Mucosa of descending colon (tissue), 3 donors: ENCODE measurements around the gene C2CD3. TPM values are rescaled to one million over a fixed set of nuclear protein-coding genes. Genes with fewer than 3 reads are reported as not detected.
"Not testable (repeated sequence)": the region's sequence is repeated elsewhere in the genome, so short reads cannot be mapped to it uniquely, and the experiment has no call there.

Experiments
- ATAC-seq: fragments of 200-7000 bp; cut with Tn5 transposase; one replicate; pipeline ENCODE4 v1.9.1; 2020; ENCODE audit warnings: mild to moderate bottlenecking, moderate library complexity
- DNase-seq, 3 donors: peaks; one replicate each; pipeline ENCODE4 v3.0.0-alpha.2; 2020
- H3K36me3 ChIP-seq: fragments of 200-600 bp; one replicate; pipeline ENCODE4 v1.8.0; 2021; ENCODE audit warnings: low read depth, mild to moderate bottlenecking
- H3K4me1 ChIP-seq: fragments of 200-600 bp; one replicate; pipeline ENCODE4 v1.8.0; 2021; ENCODE audit warnings: low read depth, mild to moderate bottlenecking
- H3K4me3 ChIP-seq: fragments of 200-600 bp; one replicate; pipeline ENCODE4 v1.8.0; 2021; ENCODE audit warnings: mild to moderate bottlenecking
- H3K9me3 ChIP-seq: fragments of 200-600 bp; one replicate; pipeline ENCODE4 v1.8.0; 2021; ENCODE audit warnings: mild to moderate bottlenecking
- intact Hi-C, 2 donors: fragments of 100-400 bp; cut with DNase I in 1 of 2; cut with micrococcal nuclease in 1 of 2; formaldehyde crosslinking; loops; one replicate each; pipeline versions ENCODE4 v1.11.0 to v1.11.1; 2022; cut with DNase I, micrococcal nuclease
- total RNA-seq, 3 donors: library from RNA; stranded (reverse); fragmentation: NEBNext Ultra II Directional in 2 of 3; extraction: Animal tissue kit (Norgen Biotek cat#: 25700) in 2 of 3; gene quantifications; one replicate each; pipeline versions ENCODE4 v1.2.1 to v1.2.4, GENCODE V29; 2021 to 2023
- TF ChIP-seq, protein P1 (sequence below): fragments of 200-600 bp; IDR thresholded peaks from one replicate; pipeline ENCODE4 v1.8.0; 2022; ENCODE audit warnings: antibody characterized with exemption, mild to moderate bottlenecking
- donor health status: DM: no; HTN: no; CAD: no; lungs with moderate emphysema.
- donor health status: DM: no; HTN: no; CAD: no.
- donor health status: DM: no; HTN: yes; CAD: no.

Gene C2CD3
- total RNA-seq, 3 donors from 2014 or later, result 22.3 to 37.2 (median 32.1) TPM

DNA sequence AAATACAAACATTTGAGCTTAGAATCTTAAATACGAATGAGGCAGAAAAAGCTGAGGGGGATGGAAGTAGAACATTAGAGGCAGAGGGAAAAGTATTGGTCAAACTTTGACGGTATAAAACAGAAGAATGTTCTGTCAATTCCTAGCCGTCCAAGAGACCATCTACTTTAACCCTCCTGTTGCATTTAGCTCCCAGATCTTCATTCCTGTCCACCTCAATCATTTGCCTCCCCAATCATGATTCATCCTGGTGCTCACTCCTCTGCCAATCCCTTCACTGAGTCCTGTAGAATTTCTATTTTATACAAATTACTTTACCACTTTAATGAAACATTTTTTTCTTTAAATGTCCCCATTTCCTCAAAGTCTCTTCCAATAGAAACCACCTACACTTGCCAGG lies 28.2 kb downstream of the C2CD3 start:
- no peak for DNase-seq
- Histone ChIP-seq H3K4me3 (no peak overlapping the region), H3K36me3 (no peaks in the 10 kb centered on the region), H3K9me3 (no peaks in the 10 kb centered on the region), H3K4me1 (peaks cover 18% of the 10 kb centered on the region)
- TF ChIP-seq, protein P1, sequence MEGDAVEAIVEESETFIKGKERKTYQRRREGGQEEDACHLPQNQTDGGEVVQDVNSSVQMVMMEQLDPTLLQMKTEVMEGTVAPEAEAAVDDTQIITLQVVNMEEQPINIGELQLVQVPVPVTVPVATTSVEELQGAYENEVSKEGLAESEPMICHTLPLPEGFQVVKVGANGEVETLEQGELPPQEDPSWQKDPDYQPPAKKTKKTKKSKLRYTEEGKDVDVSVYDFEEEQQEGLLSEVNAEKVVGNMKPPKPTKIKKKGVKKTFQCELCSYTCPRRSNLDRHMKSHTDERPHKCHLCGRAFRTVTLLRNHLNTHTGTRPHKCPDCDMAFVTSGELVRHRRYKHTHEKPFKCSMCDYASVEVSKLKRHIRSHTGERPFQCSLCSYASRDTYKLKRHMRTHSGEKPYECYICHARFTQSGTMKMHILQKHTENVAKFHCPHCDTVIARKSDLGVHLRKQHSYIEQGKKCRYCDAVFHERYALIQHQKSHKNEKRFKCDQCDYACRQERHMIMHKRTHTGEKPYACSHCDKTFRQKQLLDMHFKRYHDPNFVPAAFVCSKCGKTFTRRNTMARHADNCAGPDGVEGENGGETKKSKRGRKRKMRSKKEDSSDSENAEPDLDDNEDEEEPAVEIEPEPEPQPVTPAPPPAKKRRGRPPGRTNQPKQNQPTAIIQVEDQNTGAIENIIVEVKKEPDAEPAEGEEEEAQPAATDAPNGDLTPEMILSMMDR, result no peak
- ATAC-seq, result no peak
- intact Hi-C loops, result no loop called here

DNA sequence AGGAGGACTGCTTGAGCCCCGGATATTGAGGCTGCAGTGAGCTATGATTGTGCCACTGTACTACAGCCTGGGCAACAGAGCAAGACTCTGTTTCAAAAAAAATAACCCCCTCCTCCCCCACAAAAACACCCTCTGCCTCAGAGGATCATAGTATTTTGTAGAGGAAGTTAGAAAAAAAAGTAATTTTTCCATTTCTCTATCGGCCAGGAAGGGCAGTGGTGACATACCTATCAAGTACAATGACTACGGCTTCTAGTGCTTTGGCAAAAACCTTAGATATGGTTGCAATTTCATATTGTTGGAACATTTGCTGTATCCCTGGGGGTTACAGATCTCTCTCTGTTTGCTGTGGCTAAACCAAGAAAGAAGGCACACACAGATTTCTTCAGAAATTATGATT lies 28.9 kb downstream of the C2CD3 start:
- ATAC-seq, result no peak
- TF ChIP-seq, protein P1, result no peak

DNA sequence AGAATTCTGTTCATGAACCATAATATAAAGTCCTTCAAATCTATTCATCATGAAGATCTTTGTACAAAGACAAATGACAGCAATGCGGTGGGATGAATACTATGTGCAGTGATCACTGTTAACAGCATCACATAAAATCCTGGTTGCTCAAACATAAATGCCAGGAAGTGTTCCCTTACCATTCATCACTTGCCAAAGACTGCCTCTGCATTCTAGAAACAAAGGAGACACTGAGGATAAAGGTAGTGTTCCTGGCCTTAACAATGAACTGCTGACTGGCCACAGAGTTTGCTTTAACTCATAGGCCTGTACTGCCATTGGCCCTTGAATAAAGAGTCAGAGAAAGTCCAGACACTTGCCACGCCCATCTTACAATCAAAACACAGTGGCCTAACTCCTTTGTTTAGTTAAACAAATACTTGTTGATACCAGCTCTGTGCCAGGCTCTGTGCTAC lies 29.5 kb downstream of the C2CD3 start:
- TF ChIP-seq, protein P1, result no peak
- intact Hi-C loops, result no loop called here
- DNase-seq (peak in 1 of 3 donors; percentile 24), ATAC-seq (peak; percentile 81)
- Histone ChIP-seq H3K9me3 (no peaks in the 10 kb centered on the region), H3K4me1 (peaks cover 19% of the 10 kb centered on the region), H3K36me3 (no peaks in the 10 kb centered on the region), H3K4me3 (no peak overlapping the region)

More for the DNA sequence above, 28.9 kb downstream of the C2CD3 start:
- no peaks in the 10 kb centered on the region for H3K36me3 ChIP-seq
- no peaks in the 10 kb centered on the region for H3K9me3 ChIP-seq
- H3K4me1 ChIP-seq, result peaks cover 19% of the 10 kb centered on the region
- no peak overlapping the region for H3K4me3 ChIP-seq
- intact Hi-C loops, result no loop called here
- DNase-seq, result no peak

DNA sequence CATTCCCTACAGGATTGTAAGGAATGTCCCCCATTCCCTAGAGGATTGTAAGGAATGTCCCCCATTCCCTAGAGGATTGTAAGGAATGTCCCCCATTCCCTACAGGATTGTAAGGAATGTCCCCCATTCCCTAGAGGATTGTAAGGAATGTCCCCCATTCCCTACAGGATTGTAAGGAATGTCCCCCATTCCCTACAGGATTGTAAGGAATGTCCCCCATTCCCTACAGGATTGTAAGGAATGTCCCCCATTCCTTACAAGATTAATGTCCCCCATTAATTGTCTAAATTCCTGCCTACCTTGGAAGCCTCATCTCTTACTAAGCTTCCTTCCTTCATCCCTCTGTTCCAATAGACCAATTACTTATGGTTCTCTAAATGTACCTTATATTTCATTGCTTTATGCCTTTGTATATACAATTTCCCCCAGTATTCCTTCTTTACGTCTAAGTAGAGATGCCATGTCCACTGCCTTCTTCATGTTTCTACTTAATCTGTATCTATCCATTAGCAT lies 30.8 kb downstream of the C2CD3 start:
- H3K4me1 ChIP-seq, result peaks cover 19% of the 10 kb centered on the region
- intact Hi-C loops, DNase-seq, H3K36me3 ChIP-seq, H3K9me3 ChIP-seq, ATAC-seq, H3K4me3 ChIP-seq: not testable (repeated sequence)

DNA sequence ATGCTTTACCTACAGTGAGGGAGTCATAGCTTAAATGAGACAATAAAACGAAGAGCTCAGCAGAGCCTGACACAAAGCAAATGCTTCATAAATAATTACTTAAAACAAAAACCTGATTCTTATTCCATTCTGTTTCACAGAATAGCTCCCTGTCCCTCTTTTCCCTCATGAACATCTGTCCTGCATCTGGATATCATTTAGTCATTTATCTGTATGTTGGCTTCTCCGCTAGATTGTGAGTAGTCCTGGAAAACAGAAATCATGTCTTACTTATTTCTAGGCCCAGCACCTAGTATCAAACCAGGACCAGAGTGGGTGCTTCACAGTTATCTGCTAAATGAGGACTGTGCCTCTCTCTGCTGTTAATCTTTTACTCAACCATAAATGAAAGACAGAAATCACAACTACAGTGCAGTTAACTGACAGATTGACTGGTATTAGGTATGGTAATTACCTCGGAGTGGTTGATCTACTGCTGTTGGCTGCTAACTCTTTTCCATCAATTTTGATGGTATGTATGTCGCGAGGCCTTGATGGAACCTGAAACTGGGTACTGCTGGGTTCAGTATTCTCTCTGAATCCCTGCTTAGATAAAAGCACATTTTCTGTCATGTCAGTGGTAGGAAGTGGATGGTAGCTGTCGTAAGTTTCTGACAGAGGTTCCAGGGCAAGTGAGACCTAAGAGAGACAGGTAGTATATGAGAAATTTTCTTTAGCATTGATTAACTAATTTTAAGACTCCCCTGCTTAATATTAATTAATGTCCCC lies 31.5 kb downstream of the C2CD3 start:
- Histone ChIP-seq H3K36me3 (no peaks in the 10 kb centered on the region), H3K4me1 (peaks cover 19% of the 10 kb centered on the region), H3K4me3 (no peak overlapping the region), H3K9me3 (no peaks in the 10 kb centered on the region)
- no peak for ATAC-seq
- intact Hi-C loops, result no loop called here
- TF ChIP-seq, protein P1, result no peak
- no peak for DNase-seq

DNA sequence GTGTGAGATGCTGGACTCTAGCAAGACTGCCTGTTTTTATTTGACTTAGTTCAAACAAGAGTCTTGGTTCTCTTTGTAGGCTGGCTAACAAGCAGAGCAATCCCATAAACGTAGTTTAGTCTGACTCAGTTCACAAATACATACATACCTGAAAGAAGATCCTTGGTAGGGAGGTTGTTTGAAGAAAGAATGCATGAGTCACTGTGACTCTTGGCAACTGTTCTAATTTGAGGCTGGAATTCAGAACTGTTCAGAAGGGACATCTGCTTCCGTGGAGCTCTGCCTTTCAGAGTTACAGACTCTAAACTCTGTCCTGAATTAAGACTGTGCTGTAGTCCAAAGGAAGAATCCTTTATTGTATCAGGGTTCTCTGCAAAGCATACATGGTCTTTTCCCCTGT lies 32.2 kb downstream of the C2CD3 start:
- TF ChIP-seq, protein P1, result no peak
- Histone ChIP-seq H3K4me3 (no peak overlapping the region), H3K9me3 (no peaks in the 10 kb centered on the region), H3K36me3 (no peaks in the 10 kb centered on the region), H3K4me1 (peaks cover 19% of the 10 kb centered on the region)
- intact Hi-C loops, result no loop called here
- DNase-seq, result peak in 1 of 3 donors; percentile 36
- ATAC-seq, result peak; percentile 95
